ENCODE data around the gene ADGRD1. TPM values are rescaled to one million over a fixed set of nuclear protein-coding genes. Genes with fewer than 3 reads are reported as not detected.

The ADGRD1 gene
- total RNA-seq, 1 experiment from 2014 or later: 0.77 TPM

DNA sequence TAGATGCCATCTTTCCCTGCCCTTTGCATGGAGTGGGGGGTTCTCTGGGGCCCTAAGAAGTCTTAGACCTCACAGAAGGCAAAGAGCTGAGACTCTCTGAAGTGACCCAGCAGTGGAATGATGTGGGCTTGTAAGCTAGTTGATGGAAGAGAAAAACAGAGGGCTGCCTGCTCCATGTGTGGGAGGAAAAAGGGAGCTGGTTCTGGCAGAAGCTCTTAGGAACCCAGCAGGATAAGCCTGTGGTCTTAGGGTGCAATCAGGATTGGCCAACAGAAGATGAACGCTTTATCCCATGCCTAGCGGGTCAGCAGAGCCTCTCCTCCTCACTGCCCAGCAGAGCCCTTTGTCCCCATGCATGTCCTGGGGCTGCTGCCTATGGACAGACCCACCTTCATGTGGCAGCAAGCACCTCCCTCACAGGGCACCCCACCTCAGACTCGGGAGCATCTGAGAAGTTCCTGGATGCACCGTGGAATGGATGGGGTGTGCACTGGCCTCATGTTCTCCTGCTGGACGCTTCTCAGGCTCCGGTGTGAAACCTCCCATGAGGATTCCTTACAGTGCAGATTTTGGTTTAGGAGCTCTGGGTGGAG lies 152.7 kb downstream of the ADGRD1 start (continued):
- TF ChIP-seq, protein P1, sequence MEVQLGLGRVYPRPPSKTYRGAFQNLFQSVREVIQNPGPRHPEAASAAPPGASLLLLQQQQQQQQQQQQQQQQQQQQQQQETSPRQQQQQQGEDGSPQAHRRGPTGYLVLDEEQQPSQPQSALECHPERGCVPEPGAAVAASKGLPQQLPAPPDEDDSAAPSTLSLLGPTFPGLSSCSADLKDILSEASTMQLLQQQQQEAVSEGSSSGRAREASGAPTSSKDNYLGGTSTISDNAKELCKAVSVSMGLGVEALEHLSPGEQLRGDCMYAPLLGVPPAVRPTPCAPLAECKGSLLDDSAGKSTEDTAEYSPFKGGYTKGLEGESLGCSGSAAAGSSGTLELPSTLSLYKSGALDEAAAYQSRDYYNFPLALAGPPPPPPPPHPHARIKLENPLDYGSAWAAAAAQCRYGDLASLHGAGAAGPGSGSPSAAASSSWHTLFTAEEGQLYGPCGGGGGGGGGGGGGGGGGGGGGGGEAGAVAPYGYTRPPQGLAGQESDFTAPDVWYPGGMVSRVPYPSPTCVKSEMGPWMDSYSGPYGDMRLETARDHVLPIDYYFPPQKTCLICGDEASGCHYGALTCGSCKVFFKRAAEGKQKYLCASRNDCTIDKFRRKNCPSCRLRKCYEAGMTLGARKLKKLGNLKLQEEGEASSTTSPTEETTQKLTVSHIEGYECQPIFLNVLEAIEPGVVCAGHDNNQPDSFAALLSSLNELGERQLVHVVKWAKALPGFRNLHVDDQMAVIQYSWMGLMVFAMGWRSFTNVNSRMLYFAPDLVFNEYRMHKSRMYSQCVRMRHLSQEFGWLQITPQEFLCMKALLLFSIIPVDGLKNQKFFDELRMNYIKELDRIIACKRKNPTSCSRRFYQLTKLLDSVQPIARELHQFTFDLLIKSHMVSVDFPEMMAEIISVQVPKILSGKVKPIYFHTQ (CRISPR knock-in tag; IDR thresholded peaks at IDR 0.05): no peak
- no peak for TF ChIP-seq ZNF416 (CRISPR knock-in tag; IDR thresholded peaks at IDR 0.05)
- TF ChIP-seq CREB1 (CRISPR knock-in tag; IDR thresholded peaks at IDR 0.05): no peak
- TF ChIP-seq, protein P2, sequence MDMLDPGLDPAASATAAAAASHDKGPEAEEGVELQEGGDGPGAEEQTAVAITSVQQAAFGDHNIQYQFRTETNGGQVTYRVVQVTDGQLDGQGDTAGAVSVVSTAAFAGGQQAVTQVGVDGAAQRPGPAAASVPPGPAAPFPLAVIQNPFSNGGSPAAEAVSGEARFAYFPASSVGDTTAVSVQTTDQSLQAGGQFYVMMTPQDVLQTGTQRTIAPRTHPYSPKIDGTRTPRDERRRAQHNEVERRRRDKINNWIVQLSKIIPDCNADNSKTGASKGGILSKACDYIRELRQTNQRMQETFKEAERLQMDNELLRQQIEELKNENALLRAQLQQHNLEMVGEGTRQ (CRISPR knock-in tag; IDR thresholded peaks at IDR 0.05): no peak

DNA sequence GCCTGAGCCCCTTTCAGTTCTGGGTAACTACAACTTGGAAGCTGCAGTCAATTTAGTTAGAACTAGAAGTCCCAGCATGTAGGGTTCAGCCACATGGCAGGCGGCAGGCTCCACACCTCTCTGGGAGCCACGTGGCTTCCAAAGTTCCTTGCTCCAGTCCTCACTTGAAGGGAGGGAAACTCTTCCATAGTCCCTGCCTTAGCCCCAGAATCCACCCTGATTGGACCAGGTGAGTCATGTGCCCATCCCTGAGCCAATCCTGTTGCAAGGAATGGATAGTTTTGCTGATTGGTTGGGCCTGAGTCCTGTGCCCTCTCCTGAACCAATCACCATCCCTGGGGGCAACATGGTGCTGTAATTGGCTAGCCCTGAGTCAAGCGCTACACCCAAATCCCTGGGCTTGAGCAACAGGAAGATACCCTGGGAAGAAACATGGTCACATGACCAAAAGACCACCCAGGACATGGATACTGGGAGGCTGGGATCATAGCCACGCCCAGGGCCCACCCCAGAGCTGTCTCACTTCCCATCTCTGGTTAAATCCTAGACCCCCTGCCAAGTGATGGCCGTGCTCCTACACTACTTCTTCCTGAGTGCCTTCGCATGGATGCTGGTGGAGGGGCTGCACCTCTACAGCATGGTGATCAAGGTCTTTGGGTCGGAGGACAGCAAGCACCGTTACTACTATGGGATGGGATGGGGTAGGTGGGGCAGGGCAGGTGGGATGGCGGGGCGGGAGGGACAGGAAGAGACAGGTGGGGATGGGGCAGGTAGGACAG lies 154.7 kb downstream of the ADGRD1 start:
- no peak overlapping the region for H3K27ac Mint-ChIP-seq
- DNase-seq (ENCODE audit: low spot score): no peak
- no peaks in the 10 kb centered on the region for H3K36me3 Mint-ChIP-seq
- H3K4me3 Mint-ChIP-seq: no peak overlapping the region
- peaks cover 4% of the 10 kb centered on the region; the same call in 1 of the 2 replicates for H3K27me3 Mint-ChIP-seq (ENCODE audit: low read depth)
- H3K9me3 Mint-ChIP-seq: no peaks in the 10 kb centered on the region
- no peak for ATAC-seq
- H3K4me1 Mint-ChIP-seq: peaks cover 1% of the 10 kb centered on the region; the same call in 1 of the 2 replicates
- POLR2A ChIA-PET: no interaction called here
- CTCF ChIA-PET: interaction anchor here (0.5 to 5.6 kb wide), 4 partner anchors 8 to 192 kb away, joined by 3 to 98 read pairs (median 3); no protein-coding TSS in a partner anchor
- TF ChIP-seq, protein P2 (CRISPR knock-in tag; IDR thresholded peaks at IDR 0.05): peak; percentile 59
- TF ChIP-seq NFYB (CRISPR knock-in tag; conservative IDR thresholded peaks at IDR 0.05; ENCODE audit: low read depth) (peak; percentile 44), MXD4 (CRISPR knock-in tag; IDR thresholded peaks at IDR 0.05; ENCODE audit: borderline replicate concordance) (no peak)

DNA sequence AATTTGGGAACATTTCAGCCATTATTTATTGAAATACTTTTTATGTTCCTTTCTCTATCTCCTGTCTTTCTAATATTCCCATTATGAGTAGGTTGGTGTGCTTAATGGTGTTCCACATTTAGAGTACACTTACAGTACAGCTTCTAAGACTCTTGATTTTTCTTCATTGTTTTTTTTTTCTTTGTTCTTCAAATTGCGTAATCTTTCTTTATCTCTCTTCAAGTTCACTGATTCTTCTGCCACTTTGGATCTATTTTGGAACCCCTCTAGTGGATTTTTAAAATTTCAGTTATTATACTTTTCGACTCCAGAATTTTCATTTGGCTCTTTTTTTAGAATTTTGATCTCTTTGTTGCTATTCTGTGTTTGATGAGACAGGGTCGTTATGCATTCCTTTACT lies 157.7 kb downstream of the ADGRD1 start:
- Mint-ChIP-seq H3K36me3 (no peaks in the 10 kb centered on the region), H3K27me3 (ENCODE audit: low read depth) (peaks cover 4% of the 10 kb centered on the region; the same call in 1 of the 2 replicates), H3K9me3 (no peaks in the 10 kb centered on the region), H3K4me3 (no peak overlapping the region), H3K4me1 (peaks cover 9% of the 10 kb centered on the region; the same call in 1 of the 2 replicates), H3K27ac (no peak overlapping the region)
- ChIA-PET POLR2A (no interaction called here), CTCF (interaction anchor here (2.5 kb wide), 1 partner anchor 21 kb away, joined by 21 read pairs; no protein-coding TSS in a partner anchor)
- DNase-seq (ENCODE audit: low spot score): no peak
- no peak for ATAC-seq
- TF ChIP-seq, protein P3, sequence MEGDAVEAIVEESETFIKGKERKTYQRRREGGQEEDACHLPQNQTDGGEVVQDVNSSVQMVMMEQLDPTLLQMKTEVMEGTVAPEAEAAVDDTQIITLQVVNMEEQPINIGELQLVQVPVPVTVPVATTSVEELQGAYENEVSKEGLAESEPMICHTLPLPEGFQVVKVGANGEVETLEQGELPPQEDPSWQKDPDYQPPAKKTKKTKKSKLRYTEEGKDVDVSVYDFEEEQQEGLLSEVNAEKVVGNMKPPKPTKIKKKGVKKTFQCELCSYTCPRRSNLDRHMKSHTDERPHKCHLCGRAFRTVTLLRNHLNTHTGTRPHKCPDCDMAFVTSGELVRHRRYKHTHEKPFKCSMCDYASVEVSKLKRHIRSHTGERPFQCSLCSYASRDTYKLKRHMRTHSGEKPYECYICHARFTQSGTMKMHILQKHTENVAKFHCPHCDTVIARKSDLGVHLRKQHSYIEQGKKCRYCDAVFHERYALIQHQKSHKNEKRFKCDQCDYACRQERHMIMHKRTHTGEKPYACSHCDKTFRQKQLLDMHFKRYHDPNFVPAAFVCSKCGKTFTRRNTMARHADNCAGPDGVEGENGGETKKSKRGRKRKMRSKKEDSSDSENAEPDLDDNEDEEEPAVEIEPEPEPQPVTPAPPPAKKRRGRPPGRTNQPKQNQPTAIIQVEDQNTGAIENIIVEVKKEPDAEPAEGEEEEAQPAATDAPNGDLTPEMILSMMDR (IDR thresholded peaks at IDR 0.05): no peak
- no peak for TF ChIP-seq NR2C2 (CRISPR knock-in tag; IDR thresholded peaks at IDR 0.05)
- TF ChIP-seq, protein P4, sequence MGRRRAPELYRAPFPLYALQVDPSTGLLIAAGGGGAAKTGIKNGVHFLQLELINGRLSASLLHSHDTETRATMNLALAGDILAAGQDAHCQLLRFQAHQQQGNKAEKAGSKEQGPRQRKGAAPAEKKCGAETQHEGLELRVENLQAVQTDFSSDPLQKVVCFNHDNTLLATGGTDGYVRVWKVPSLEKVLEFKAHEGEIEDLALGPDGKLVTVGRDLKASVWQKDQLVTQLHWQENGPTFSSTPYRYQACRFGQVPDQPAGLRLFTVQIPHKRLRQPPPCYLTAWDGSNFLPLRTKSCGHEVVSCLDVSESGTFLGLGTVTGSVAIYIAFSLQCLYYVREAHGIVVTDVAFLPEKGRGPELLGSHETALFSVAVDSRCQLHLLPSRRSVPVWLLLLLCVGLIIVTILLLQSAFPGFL (CRISPR knock-in tag; IDR thresholded peaks at IDR 0.05; ENCODE audit: borderline replicate concordance): no peak
- TF ChIP-seq, protein P5, sequence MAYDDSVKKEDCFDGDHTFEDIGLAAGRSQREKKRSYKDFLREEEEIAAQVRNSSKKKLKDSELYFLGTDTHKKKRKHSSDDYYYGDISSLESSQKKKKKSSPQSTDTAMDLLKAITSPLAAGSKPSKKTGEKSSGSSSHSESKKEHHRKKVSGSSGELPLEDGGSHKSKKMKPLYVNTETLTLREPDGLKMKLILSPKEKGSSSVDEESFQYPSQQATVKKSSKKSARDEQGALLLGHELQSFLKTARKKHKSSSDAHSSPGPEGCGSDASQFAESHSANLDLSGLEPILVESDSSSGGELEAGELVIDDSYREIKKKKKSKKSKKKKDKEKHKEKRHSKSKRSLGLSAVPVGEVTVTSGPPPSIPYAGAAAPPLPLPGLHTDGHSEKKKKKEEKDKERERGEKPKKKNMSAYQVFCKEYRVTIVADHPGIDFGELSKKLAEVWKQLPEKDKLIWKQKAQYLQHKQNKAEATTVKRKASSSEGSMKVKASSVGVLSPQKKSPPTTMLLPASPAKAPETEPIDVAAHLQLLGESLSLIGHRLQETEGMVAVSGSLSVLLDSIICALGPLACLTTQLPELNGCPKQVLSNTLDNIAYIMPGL (CRISPR knock-in tag; IDR thresholded peaks at IDR 0.05): no peak
- TF ChIP-seq, protein P6, sequence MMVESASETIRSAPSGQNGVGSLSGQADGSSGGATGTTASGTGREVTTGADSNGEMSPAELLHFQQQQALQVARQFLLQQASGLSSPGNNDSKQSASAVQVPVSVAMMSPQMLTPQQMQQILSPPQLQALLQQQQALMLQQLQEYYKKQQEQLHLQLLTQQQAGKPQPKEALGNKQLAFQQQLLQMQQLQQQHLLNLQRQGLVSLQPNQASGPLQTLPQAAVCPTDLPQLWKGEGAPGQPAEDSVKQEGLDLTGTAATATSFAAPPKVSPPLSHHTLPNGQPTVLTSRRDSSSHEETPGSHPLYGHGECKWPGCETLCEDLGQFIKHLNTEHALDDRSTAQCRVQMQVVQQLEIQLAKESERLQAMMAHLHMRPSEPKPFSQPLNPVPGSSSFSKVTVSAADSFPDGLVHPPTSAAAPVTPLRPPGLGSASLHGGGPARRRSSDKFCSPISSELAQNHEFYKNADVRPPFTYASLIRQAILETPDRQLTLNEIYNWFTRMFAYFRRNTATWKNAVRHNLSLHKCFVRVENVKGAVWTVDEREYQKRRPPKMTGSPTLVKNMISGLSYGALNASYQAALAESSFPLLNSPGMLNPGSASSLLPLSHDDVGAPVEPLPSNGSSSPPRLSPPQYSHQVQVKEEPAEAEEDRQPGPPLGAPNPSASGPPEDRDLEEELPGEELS (CRISPR knock-in tag; IDR thresholded peaks at IDR 0.05): no peak
- no peak for TF ChIP-seq ZNF671 (CRISPR knock-in tag; IDR thresholded peaks at IDR 0.05)
- TF ChIP-seq, protein P2 (CRISPR knock-in tag; IDR thresholded peaks at IDR 0.05): no peak
- TF ChIP-seq, protein P7, sequence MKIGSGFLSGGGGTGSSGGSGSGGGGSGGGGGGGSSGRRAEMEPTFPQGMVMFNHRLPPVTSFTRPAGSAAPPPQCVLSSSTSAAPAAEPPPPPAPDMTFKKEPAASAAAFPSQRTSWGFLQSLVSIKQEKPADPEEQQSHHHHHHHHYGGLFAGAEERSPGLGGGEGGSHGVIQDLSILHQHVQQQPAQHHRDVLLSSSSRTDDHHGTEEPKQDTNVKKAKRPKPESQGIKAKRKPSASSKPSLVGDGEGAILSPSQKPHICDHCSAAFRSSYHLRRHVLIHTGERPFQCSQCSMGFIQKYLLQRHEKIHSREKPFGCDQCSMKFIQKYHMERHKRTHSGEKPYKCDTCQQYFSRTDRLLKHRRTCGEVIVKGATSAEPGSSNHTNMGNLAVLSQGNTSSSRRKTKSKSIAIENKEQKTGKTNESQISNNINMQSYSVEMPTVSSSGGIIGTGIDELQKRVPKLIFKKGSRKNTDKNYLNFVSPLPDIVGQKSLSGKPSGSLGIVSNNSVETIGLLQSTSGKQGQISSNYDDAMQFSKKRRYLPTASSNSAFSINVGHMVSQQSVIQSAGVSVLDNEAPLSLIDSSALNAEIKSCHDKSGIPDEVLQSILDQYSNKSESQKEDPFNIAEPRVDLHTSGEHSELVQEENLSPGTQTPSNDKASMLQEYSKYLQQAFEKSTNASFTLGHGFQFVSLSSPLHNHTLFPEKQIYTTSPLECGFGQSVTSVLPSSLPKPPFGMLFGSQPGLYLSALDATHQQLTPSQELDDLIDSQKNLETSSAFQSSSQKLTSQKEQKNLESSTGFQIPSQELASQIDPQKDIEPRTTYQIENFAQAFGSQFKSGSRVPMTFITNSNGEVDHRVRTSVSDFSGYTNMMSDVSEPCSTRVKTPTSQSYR (CRISPR knock-in tag; IDR thresholded peaks at IDR 0.05): no peak
- no peak for TF ChIP-seq MXD4 (CRISPR knock-in tag; IDR thresholded peaks at IDR 0.05; ENCODE audit: borderline replicate concordance)
- no peak for TF ChIP-seq MYBL2 (CRISPR knock-in tag; IDR thresholded peaks at IDR 0.05)

Measured in WTC11 (cell line).